HepG2 (cell line): ENCODE results near the gene SYP. TPM values are rescaled to one million over a fixed set of nuclear protein-coding genes. Genes with fewer than 3 reads are reported as not detected.

Experiments used
- ATAC-seq: fragments of 200-7000 bp; cut with Tn5 transposase; 3 replicates; pipeline ENCODE4 v1.9.1; 2020; ENCODE audit warnings: mild to moderate bottlenecking, moderate library complexity
- BruUV-seq: library from RNA; stranded (reverse); fragments of 400-500 nt; replicated peaks from 2 replicates; lab custom pipeline; 2021; lab: Mats Ljungman, UMichigan
- CTCF ChIA-PET: fragments of 300-600 bp; formaldehyde crosslinking; extraction: SDS; loops from one replicate; lab custom pipeline; 2021; ENCODE audit warnings: low total read pairs, inconsistent platforms, low intra/inter-chr PET ratio; lab: Yijun Ruan, JAX
- POLR2A ChIA-PET: fragments of 350-600 bp; sonication (Branson Sonifier 250); formaldehyde crosslinking; loops from one replicate; lab custom pipeline; 2020; ENCODE audit warnings: antibody characterized with exemption, inconsistent platforms; lab: Yijun Ruan, JAX
- DNase-seq: peaks from one replicate; pipeline ENCODE4 v3.0.0-alpha.2; 2015; ENCODE audit warnings: low spot score
- FAIRE-seq: peaks from 3 replicates; lab custom pipeline; 2011; peaks lifted over from hg19 to GRCh38; lab: Jason Lieb, UNC
- H2AFZ ChIP-seq: one replicate; pipeline ENCODE4 v1.6.1; 2011; ENCODE audit warnings: low read length, inconsistent platforms
- H3K27ac ChIP-seq: fragments of 300-600 bp; 3 replicates; pipeline ENCODE4 v1.8.0; 2011; ENCODE audit warnings: mixed run types, mild to moderate bottlenecking, mixed read lengths, low read length, inconsistent platforms; ENCODE audit not compliant: insufficient read depth; ENCODE audit errors: extremely low read length
- H3K27me3 ChIP-seq, 2 experiments: fragments of 200-600 bp in 1 of 2; 2 replicates in 1 of 2; 3 replicates in 1 of 2; pipeline versions ENCODE4 v1.6.0 to v1.8.0; 2011; ENCODE audit warnings: low read length in 2 of 2, mild to moderate bottlenecking in 2 of 2, moderate library complexity in 2 of 2, inconsistent platforms in 1 of 2; ENCODE audit not compliant: insufficient read depth in 2 of 2, control insufficient read depth in 1 of 2
- H3K36me3 ChIP-seq, 2 experiments: fragments of 200-600 bp in 1 of 2; replicated peaks in 1 of 2; 2 replicates in 1 of 2; 3 replicates in 1 of 2; pipeline versions ENCODE4 v1.5.1 to v1.8.0; 2011; ENCODE audit warnings: low read length in 2 of 2, inconsistent platforms in 1 of 2; ENCODE audit not compliant: insufficient read depth in 2 of 2, control insufficient read depth in 1 of 2
- H3K4me1 ChIP-seq: 2 replicates; pipeline ENCODE4 v1.5.1; 2012; ENCODE audit warnings: low read length, inconsistent platforms; ENCODE audit not compliant: insufficient read depth
- H3K4me2 ChIP-seq: 2 replicates; pipeline ENCODE4 v1.6.0; 2011; ENCODE audit warnings: low read depth, low read length, inconsistent platforms
- H3K4me3 ChIP-seq, 3 experiments: fragments of 200-600 bp in 1 of 3; sonication (generic), shearing (Covaris generic) in 1 of 3; replicated peaks in 1 of 3; 2 replicates each; pipeline ENCODE4 v1.5.1; 2011 to 2016; ENCODE audit warnings: low read length in 3 of 3, inconsistent platforms in 2 of 3, low read depth in 2 of 3, mild to moderate bottlenecking in 2 of 3, control low read depth in 1 of 3, mixed read lengths in 1 of 3; ENCODE audit not compliant: insufficient read depth in 1 of 3
- H3K79me2 ChIP-seq: one replicate; pipeline ENCODE4 v1.6.1; 2011; ENCODE audit warnings: low read length, inconsistent platforms; ENCODE audit not compliant: insufficient read depth
- H3K9ac ChIP-seq: 2 replicates; pipeline ENCODE4 v1.6.0; 2011; ENCODE audit warnings: mild to moderate bottlenecking, low read depth, low read length, inconsistent platforms; ENCODE audit not compliant: insufficient read depth
- H3K9me3 ChIP-seq: 2 replicates; pipeline ENCODE4 v1.5.1; 2012; ENCODE audit warnings: mild to moderate bottlenecking, low read length
- H4K20me1 ChIP-seq: 2 replicates; pipeline ENCODE4 v1.6.0; 2011; ENCODE audit warnings: inconsistent platforms, mild to moderate bottlenecking, low read length, moderate library complexity; ENCODE audit not compliant: insufficient read depth
- DMTF1 ChIP-seq: sonication (generic); formaldehyde crosslinking; IDR thresholded peaks from 2 replicates; pipeline ENCODE4 v1.4.0; 2020; ENCODE audit warnings: mild to moderate bottlenecking, missing genetic modification reagents
- HOMEZ ChIP-seq: IDR thresholded peaks from 2 replicates; pipeline ENCODE4 v1.6.1; 2016; ENCODE audit warnings: low read depth
- IKZF1 ChIP-seq: fragments of 450-650 bp; IDR thresholded peaks from 2 replicates; pipeline ENCODE4 v1.7.1; 2016
- IRF2 ChIP-seq: IDR thresholded peaks from 2 replicates; pipeline ENCODE4 v1.6.1; 2018; ENCODE audit warnings: missing genetic modification reagents, missing compliant biosample characterization
- KDM6A ChIP-seq: IDR thresholded peaks from 2 replicates; pipeline ENCODE4 v1.6.1; 2016; ENCODE audit warnings: low read depth
- MLLT10 ChIP-seq: sonication (generic); formaldehyde crosslinking; IDR thresholded peaks from 2 replicates; pipeline ENCODE4 v1.4.0; 2020; ENCODE audit warnings: missing genetic modification reagents
- RELA ChIP-seq: sonication (generic); formaldehyde crosslinking; IDR thresholded peaks from 2 replicates; pipeline ENCODE4 v1.4.0; 2020; ENCODE audit warnings: missing genetic modification reagents
- ZNF251 ChIP-seq: sonication (generic); formaldehyde crosslinking; IDR thresholded peaks from 2 replicates; pipeline ENCODE4 v1.9.0; 2021; ENCODE audit warnings: mild to moderate bottlenecking, missing genetic modification reagents
- ZNF501 ChIP-seq: sonication (generic); formaldehyde crosslinking; IDR thresholded peaks from 2 replicates; pipeline ENCODE4 v1.5.1; 2020; ENCODE audit warnings: mild to moderate bottlenecking, moderate library complexity, missing genetic modification reagents
- ZSCAN31 ChIP-seq: sonication (generic); formaldehyde crosslinking; IDR thresholded peaks from 2 replicates; pipeline ENCODE4 v1.5.0; 2020; ENCODE audit warnings: low read depth, mild to moderate bottlenecking, missing genetic modification reagents
- WGBS: methylation state at CpG from one replicate; pipeline ENCODE4 v1.1.6; 2017; ENCODE audit warnings: low lambda C conversion rate; 5-methylcytosine and 5-hydroxymethylcytosine counted together
- in situ Hi-C: cut with HindIII; loops from 2 replicates; pipeline ENCODE4 v1.10.0; 2017; ENCODE audit warnings: low pct_unique_long_range_greater_than_20kb; ENCODE audit not compliant: extremely low pct_ligation_motif_present
- intact Hi-C: fragments of 100-400 bp; cut with micrococcal nuclease; formaldehyde crosslinking; loops from one replicate; pipeline ENCODE4 v1.10.0; 2022; ENCODE audit not compliant: unreplicated experiment
- polyA plus RNA-seq, 8 experiments: library from polyadenylated mRNA; depleted of rRNA in 3 of 8; stranded (reverse) in 7 of 8; unstranded in 1 of 8; fragments of >200 nt; fragmentation: Illumina TruSeq in 4 of 8; extraction: Trizol in 4 of 8; gene quantifications; 2 replicates each; pipeline versions ENCODE4 v1.2.1 to v1.2.3, GENCODE V29; 2011 to 2016; ENCODE audit warnings: low read depth in 4 of 8, missing spikeins in 1 of 8, mixed read lengths in 1 of 8; ENCODE audit not compliant: insufficient read depth in 1 of 8
- total RNA-seq, 5 experiments: library from RNA; depleted of rRNA; stranded (reverse); fragments of >200 nt; fragmentation: Illumina TruSeq; extraction: Trizol; gene quantifications; 2 replicates each; pipeline ENCODE4 v1.2.3, GENCODE V29; 2016; ENCODE audit warnings: low read depth in 1 of 5

Gene SYP
- total and polyA plus RNA-seq, 2 of the 13 experiments (the other 11 are each of a cell fraction or from before 2014, with no cell fraction given): 2.0 to 2.5 TPM

GRCh38 chrX:49179358-49179757, 20.6 kb downstream of the SYP start:
- Histone ChIP-seq H2AFZ (no peak overlapping the region), H3K4me2 (no peak overlapping the region), H4K20me1 (no peaks in the 10 kb centered on the region), H3K27me3 (no peaks in the 10 kb centered on the region), H3K4me3 (no peak overlapping the region), H3K27ac (no peak overlapping the region), H3K9me3 (no peaks in the 10 kb centered on the region), H3K9ac (no peak overlapping the region), H3K36me3 (peaks cover 0 to 2% of the 10 kb centered on the region in 2 experiments; a peak in 2 of 5 replicates), H3K79me2 (no peaks in the 10 kb centered on the region)
- DNase-seq (no peak), ATAC-seq (no peak), FAIRE-seq (no peak)
- in situ Hi-C loops (no loop called here), intact Hi-C loops (no loop called here)
- 100% methylated on average over 1 of the region's 2 CpGs for WGBS
- CTCF ChIA-PET: no interaction called here
- BruUV-seq: no TSS peak
- no peak for TF ChIP-seq IRF2 (CRISPR knock-in tag)
- no peak for TF ChIP-seq ZSCAN31 (CRISPR knock-in tag)
- no peak for TF ChIP-seq HOMEZ (CRISPR knock-in tag)
- TF ChIP-seq MLLT10: no peak
- no peak for TF ChIP-seq ZNF501 (CRISPR knock-in tag)
- no peak for TF ChIP-seq RELA (CRISPR knock-in tag)
- no peak for TF ChIP-seq ZNF251 (CRISPR knock-in tag)
- TF ChIP-seq DMTF1: no peak
- TF ChIP-seq IKZF1: no peak
- TF ChIP-seq KDM6A (CRISPR knock-in tag): no peak
- TF ChIP-seq, all 625 proteins: peak for 0
- POLR2A ChIA-PET: interaction anchor here (2.3 kb wide), 1 partner anchor 12 kb away, joined by 8 read pairs; no protein-coding TSS in a partner anchor
- no peaks in the 10 kb centered on the region for H3K4me1 ChIP-seq
